Right ventricle myocardium inferior (tissue), 1 donor: ENCODE data around the gene LUC7L3. TPM values are rescaled to one million over a fixed set of nuclear protein-coding genes. Genes with fewer than 3 reads are reported as not detected.
"Not testable (repeated sequence)": the region's sequence is repeated elsewhere in the genome, so short reads cannot be mapped to it uniquely, and the experiment has no call there.

Experiments used
- ATAC-seq: fragments of 200-7000 bp; cut with Tn5 transposase; one replicate; pipeline ENCODE4 v1.9.1; 2020; ENCODE audit warnings: mild to moderate bottlenecking, moderate library complexity
- DNase-seq: peaks from one replicate; pipeline ENCODE4 v3.0.0; 2021; ENCODE audit errors: missing footprints
- intact Hi-C: fragments of 100-400 bp; cut with DNase I; formaldehyde crosslinking; loops from one replicate; pipeline ENCODE4 v1.11.0; 2022
- microRNA-seq: library from miRNA; unstranded; fragments of <30 nt; microRNA quantifications from one replicate; pipeline ENCODE4 v1.2.0, GENCODE V29; 2020
- total RNA-seq: library from RNA; stranded (reverse); fragmentation: NEBNext Ultra II Directional; extraction: Animal tissue kit (Norgen Biotek cat#: 25700); gene quantifications from one replicate; pipeline ENCODE4 v1.2.1, GENCODE V29; 2021
- donor health status: DM: no; HTN: yes; CAD: no; lungs with severe emphysema.

Gene LUC7L3
- total RNA-seq, 1 donor from 2014 or later = 49.3 TPM

- intact Hi-C loops = no loop called here
- no peak for ATAC-seq
Observed at GRCh38 chr17:50797135-50797810, 77.9 kb downstream of the LUC7L3 start.

GRCh38 chr17:50798424-50799288 is 79.3 kb downstream of the LUC7L3 start:
- intact Hi-C loops = no loop called here
- ATAC-seq = no peak

More at GRCh38 chr17:50797135-50797810, 77.9 kb downstream of the LUC7L3 start:
- DNase-seq = no peak

GRCh38 chr17:50799582-50799981 is 80.2 kb downstream of the LUC7L3 start:
- intact Hi-C loops = no loop called here
- DNase-seq = no peak
- no peak for ATAC-seq

More at GRCh38 chr17:50798424-50799288, 79.3 kb downstream of the LUC7L3 start:
- no peak for DNase-seq

- no peak for ATAC-seq
- intact Hi-C loops = no loop called here
- DNase-seq = no peak
Observed at GRCh38 chr17:50800196-50800700, 80.8 kb downstream of the LUC7L3 start.

DNA sequence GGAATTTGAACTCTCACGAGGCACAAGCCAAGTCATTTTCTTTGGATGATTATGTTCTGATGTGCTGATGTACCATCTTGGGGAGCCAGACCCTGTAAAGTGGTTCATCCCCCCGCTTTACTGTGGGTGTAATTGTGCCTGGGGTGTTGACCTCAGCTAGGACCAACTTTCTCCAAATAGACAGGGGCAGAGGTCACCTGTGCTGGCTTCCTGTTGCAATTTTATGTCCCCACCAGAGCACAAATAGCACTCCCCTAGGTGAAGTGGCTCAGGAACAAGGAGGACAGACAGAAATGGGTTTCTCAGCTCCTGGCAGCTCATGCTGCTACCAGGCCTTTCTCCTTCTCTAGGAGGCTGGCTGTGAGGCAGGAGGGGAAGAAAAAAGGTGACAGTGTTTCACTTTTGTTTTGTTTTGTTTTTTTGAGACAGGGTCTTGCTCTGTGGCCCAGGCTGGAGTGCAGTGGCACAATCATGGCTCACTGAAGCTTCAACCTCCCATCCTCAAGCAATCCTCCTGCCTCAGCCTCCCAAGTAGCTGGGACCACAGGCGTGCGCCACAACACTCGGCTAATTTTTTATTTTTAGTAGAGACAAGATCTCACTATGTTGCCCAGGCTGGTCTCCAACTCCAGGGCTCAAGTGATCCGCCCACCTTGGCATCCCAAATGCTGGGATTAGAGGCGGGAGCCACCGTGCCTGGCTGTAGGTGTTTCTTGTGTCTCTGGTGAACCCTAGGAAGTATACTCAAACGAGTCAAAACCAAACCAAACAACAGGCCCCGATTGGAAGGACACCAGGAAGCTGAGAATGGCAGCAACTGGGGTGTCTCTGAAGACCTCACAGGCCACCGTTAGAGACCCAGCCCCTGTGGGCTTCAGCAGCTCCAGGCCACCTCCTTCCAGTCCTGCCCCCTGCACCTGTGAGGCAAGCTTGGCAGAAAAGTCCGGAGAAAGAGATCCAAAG is 83.5 kb downstream of the LUC7L3 start:
- no peak for ATAC-seq
- DNase-seq = no peak
- intact Hi-C loops = no loop called here

GRCh38 chr17:50803676-50804075 is 84.3 kb downstream of the LUC7L3 start:
- DNase-seq (no peak), ATAC-seq (no peak)
- intact Hi-C loops = no loop called here

DNA sequence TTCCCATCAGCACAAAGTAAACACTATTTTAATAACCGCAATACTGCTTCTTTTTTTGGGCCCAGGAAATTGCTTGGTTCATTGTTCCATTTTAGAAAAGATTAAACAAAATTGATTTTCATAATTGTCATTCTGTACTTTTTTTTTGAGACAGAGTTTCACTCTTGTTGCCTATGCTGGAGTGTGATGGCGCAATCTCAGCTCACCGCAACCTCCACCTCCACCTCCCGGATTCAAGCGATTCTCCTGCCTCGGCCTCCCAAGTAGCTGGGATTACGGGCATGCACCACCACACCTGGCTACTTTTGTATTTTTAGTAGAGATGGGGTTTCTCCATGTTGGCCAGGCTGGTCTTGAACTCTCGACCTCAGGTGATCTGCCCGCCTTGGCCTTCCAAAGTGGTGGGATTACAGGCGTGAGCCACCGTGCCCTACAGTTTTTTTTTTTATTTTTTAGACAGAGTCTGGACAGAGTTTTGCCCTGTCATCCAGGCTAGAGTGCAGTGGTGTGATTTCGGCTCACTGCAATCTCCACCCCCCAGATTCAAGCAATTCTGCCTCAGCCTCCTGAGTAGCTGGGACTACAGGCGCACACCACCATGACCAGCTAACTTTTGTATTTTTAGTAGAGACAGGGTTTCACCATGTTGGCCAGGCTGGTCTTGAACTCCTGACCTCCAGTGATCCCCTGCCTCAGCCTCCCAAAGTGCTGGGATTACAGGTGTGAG is 85.5 kb downstream of the LUC7L3 start:
- ATAC-seq, DNase-seq, intact Hi-C loops: not testable (repeated sequence)

- DNase-seq (no peak), ATAC-seq (no peak)
- intact Hi-C loops = no loop called here
Observed at GRCh38 chr17:50805486-50805885, 86.1 kb downstream of the LUC7L3 start.

Small RNA genes within 50 kb of the gene (microRNA-seq; reads per million reads assigned to microRNA genes)
- not detected for gene MIR8059

Other genes with a start within 250 kb of the LUC7L3 start
- 52.7 TPM for gene RSAD1, start 240.7 kb upstream of the LUC7L3 start, total RNA-seq
- 0.81 TPM for gene MYCBPAP, start 211.2 kb upstream of the LUC7L3 start, total RNA-seq
- gene EPN3, start 186.9 kb upstream of the LUC7L3 start, total RNA-seq = 21.5 TPM
- 60.4 TPM for gene SPATA20, start 172.4 kb upstream of the LUC7L3 start, total RNA-seq
- 0.38 TPM for gene CACNA1G, start 158.9 kb upstream of the LUC7L3 start, total RNA-seq
- 0.68 TPM for gene ABCC3, start 84.7 kb upstream of the LUC7L3 start, total RNA-seq
- gene ANKRD40, start 11.7 kb upstream of the LUC7L3 start, total RNA-seq = 60.9 TPM
- not detected for gene ANKRD40CL, start 47.9 kb downstream of the LUC7L3 start, total RNA-seq
- gene WFIKKN2, start 116.0 kb downstream of the LUC7L3 start, total RNA-seq = 0.14 TPM
- 83.3 TPM for gene TOB1, start 146.8 kb downstream of the LUC7L3 start, total RNA-seq